Measurements from ENCODE around the gene LRRC75B.
A peak's percentile ranks its signal among the peaks of the same experiment; 100 is the strongest.

DNA sequence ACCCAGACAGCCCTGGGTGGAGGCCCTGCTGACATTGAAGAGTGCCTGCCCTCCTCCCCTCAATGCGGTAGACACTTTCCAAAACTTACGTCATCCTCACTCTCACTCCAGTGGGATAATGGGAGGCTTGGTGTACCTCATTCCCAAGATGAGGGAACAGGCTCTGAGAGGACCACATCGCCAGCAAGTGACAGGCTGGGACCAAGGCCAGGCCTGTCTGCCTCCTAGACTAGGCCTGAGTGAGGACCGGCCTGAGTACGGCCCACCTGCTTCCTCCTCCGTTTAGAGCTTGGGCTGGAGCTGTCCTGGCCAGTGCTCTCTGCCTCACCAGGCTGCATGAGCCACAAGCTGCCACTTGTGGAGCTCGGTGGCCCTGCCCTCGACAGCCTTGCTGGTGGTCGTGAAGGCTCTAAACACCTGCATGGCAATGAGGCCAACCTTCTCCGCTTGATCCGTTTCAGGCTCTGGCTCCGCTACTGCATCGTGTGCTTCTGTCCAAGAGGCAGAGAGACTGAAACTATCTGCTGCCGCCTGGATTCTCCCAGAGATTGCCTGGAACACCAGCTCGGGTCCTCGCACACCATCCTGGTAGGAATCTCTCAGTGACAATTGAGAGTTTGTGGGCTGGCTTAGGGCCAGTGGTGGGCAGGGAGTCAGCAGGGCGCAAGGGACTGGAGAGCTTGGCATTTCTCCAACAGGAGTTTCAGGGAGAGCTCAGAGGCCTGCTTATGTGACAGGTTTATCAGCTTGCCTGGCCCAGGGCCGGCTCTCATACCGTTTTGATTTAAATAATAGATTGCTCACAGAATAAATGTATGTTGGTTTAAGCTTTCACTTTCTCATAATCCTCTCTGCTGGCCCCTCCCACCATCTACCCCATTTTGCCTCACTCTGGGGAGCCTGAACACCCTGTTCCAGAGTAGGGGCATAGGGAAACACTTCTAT, 9.4 kb downstream of the LRRC75B start:
- TF ChIP-seq, protein P1, sequence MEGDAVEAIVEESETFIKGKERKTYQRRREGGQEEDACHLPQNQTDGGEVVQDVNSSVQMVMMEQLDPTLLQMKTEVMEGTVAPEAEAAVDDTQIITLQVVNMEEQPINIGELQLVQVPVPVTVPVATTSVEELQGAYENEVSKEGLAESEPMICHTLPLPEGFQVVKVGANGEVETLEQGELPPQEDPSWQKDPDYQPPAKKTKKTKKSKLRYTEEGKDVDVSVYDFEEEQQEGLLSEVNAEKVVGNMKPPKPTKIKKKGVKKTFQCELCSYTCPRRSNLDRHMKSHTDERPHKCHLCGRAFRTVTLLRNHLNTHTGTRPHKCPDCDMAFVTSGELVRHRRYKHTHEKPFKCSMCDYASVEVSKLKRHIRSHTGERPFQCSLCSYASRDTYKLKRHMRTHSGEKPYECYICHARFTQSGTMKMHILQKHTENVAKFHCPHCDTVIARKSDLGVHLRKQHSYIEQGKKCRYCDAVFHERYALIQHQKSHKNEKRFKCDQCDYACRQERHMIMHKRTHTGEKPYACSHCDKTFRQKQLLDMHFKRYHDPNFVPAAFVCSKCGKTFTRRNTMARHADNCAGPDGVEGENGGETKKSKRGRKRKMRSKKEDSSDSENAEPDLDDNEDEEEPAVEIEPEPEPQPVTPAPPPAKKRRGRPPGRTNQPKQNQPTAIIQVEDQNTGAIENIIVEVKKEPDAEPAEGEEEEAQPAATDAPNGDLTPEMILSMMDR (IDR thresholded peaks at IDR 0.05 in 8 of 11, conservative IDR thresholded peaks at IDR 0.05 in 3 of 11): no peak
- TF ChIP-seq POLR2A (IDR thresholded peaks at IDR 0.05) (no peak), POLR2AphosphoS5 (IDR thresholded peaks at IDR 0.05) (peak in 1 of 3 donors; percentile 54)
